Stimulated activated CD4-positive, alpha-beta T cell treated with anti-CD3 and anti-CD28 coated beads, Interleukin-2, amount 100 ng/mL, for 24 hours (primary cell): ENCODE measurements around the gene ARRB2.
A peak's percentile ranks its signal among the peaks of the same experiment; 100 is the strongest.
"Not testable (repeated sequence)": the region's sequence is repeated elsewhere in the genome, so short reads cannot be mapped to it uniquely, and the experiment has no call there.

Experiments used
- DNase-seq, 2 donors: peaks; one replicate each; pipeline ENCODE4 v3.0.0-alpha.2; 2020

Gene ARRB2

DNA sequence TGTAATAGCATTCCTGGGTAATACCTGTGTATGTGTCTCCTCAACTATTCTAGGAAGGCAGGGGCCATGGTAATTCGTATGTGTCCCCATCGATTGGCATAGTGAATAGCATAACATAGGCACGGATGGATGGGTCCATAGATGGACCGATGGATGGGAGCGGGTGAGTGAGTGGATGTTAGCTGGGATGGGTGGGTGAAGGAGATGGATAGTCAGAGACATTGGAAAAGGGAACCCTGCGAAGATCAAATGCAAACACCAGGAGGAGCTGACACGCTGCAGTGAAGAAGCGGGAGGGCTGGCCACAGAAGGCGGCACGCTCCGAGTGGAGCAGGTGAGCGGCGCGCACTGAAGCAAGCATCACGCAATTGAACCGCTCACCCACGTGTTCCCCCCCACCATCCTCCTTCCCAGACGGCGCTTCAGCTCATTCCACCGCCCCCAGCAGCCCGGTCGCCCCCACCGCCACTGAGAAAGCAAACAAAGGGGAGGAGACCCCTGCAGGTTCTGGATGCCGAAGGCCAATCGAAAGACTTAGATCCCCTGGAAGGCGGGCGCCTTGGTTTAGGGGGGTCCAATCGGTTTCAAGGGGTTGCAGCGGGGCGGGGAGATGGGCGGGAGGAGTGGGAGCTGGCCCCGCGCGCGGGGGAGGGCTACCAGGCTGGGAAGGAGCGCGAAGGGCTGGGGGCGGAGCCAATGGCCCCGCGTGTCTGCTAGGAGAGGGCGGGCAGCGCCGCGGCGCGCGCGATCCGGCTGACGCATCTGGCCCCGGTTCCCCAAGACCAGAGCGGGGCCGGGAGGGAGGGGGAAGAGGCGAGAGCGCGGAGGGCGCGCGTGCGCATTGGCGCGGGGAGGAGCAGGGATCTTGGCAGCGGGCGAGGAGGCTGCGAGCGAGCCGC is at the start of gene ARRB2:
Gene ARRB2 (plus strand): TSS at position 839 of the 899 bp plus-strand sequence. CDS start 90 bp downstream, outside the sequence.
- peak; percentile 96 to 98 for DNase-seq

DNA sequence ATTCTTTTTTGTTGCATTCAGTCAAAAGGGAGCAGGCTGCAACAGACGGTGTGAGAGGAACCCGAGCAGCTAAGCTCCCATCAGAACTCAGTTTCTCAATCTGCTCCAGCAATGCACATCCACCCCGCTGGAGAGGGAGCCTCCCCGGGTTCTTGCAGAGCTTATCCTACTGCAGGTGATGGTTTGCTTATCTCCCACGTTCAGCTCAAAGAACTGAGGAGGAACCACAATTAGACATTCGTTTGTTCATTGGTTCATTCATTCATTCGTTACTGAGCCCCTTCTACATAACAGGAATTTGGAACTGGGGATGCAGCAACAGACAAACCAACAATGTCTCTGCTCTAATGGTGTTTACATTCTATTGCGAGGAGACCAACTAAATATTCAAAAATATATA is 46.7 kb upstream of the ARRB2 start:
- no peak for DNase-seq

DNA sequence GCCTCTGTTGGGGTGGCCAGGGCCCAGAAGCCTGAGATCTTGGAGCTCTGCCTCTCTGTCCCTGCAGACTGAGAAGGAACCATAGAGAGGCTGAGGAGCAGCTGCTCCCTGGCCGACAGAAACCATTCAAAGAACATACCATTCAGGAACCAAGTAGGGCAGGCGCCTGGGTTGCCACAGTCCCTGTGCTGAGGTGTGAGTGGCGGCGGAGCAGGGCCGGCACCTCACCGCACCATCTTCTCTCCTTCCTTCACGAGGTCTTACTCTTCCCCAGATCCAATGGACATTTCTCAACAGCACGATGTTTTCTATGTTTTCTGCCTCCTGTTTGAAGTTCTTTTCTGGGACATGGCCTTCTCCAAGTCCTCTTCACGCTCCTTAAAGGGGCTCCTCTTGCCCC is 46.2 kb upstream of the ARRB2 start:
- no peak for DNase-seq

DNA sequence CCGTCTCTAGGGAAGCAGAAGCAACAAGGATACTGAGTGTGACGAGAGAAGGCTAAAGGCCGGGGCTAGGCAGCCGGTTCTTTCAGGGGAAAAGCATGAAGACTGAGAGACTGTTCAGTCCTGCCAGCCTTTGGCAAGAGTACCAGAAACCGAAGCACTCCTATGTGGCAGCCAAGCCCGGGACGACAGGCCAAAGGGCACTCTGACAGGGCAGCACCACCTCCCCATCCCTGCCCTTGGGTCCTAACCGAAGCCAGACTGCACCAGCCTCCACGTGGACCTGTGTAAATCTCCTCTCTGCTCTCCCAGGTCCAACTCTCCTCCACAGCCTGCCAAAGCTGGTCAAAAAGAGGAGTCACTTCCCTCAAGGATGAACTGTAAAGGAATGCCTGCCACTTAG is 45.4 kb upstream of the ARRB2 start:
- DNase-seq = no peak

DNA sequence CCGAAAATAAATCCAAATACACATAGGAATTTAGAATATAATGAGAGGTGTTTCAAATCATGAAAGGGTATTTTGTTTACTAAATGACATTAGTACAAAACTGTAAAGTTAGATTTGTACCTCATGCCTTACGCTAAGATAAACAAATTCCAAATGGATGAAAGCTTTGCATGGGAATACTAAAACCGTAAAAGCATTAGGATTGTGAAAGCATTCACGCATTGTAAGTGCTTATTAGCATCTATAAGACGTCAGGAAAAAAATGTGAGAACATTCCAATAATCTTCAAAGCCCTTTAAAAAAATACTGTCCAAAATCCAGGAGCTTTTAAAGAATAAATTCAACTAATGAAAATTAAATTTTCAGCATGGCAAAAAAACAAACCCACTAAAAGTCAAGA is 44.1 kb upstream of the ARRB2 start:
- no peak for DNase-seq

DNA sequence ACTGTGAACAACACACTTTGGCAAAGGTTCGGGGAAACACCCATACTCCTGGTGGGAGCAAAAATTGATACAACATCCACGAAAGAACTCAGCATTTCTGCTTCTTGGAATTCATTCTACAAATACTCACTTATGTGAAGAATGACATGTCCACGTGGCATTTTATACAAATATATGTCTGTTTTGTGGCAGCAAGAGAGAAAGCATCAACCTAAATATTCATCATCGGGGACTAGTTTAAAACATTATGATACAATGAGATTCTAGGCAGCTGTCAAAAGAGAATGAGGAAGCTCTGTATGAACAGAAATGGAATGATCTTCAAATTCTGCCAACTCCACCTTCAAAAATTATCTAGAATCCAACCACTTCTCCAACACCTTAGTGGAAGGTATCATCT is 43.3 kb upstream of the ARRB2 start:
- no peak for DNase-seq

DNA sequence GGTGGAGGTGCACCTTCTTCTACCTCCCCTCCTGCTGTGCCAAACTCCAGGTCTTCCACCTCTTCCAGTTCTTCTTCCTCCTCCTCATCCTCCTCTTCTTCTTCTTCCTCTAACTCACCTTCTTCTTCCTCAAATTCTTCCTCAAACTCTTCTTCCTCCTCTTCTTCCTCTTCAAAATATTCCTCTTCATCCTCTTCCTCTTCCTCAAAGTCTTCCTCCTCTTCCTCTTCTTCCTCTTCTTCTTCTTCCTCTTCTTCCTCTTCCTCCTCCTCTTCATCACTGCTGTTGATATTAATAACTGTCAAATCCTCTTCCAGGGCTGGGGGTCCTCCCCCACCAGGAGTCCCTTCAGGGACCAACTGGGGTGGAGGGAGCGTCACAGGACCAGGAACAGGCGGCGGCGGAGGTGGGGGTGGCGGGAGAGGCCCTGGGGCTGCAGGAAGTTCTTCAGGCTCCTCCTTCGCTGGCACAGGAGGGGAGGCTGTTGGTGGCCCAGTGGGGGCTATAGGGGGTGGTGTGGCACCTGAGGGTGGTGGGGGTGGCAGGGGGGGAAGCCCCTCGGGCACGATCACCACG is 38.3 kb upstream of the ARRB2 start:
- no peak for DNase-seq

DNA sequence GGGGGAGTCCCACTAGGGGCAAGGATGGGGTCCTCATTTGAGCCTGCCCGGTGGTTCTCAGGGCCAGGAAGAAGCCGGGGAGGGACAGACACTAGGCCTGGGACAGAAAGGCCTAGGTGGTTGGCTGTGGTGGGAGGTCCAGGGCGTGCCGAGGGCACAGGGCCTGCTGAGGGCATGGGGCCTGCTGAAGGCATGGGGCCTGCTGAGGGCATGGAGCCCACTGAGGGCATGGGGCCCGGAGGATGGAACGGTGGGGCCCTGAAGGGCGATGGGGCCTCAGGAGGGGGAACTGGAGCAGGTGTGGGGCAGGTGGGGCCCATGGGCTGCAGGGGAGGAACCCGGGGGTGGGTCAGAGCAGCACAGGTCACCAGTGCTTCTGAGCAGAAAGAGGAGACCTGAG is 37.7 kb upstream of the ARRB2 start:
- no peak for DNase-seq

DNA sequence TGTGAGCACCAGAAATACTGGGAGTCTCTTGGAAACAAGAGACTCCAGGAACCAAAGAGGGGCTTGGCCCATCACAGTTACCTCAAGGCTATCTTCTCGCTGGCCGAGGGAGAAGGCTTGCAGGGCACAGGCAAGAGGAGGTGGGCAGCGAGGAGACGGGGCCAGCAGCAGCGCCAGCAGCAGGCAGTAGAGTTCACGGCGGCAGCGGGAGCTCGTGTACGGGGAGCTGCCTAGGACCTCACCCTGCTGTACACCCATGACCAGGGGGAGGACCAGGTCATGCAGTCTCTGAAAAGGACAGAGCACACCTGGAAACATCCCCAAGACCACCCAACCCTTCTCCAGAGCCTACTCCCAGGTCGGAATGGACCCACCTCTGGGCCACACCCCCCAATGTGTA is 37.3 kb upstream of the ARRB2 start:
- no peak for DNase-seq

DNA sequence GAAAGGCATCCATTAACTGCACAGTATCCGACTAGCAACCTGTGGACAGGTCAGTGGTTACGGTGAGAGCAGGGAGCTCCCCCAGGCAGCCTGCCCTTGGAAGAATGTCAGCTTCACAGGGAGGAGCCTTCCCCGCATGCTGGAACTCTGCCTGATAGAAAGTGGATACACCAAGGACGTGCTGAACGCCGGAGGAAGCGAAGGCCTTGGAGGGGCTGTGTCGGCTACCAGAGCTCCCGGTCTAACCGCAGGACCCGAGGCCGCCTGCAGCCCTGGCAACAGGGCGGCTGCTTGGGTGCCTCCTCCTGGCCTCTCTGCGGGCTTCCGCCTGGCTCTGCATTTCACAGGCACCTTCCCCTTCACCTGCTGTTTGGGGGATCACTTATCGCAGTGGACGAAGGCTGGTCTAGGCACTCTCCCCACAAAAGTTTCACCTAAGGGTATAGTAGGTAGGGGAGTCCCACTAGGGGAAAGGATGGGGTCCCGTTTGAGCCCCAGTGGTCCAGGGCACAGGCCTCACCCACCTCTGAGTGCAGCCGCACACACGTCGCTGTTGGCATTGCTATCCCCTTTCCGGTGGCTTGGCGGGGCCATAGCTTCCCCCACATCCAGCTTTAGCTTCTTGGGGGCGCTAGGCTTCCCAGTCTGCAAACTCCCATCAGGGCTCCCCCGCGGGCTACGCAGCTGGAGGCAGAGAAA is 36.3 kb upstream of the ARRB2 start:
- DNase-seq = no peak

DNA sequence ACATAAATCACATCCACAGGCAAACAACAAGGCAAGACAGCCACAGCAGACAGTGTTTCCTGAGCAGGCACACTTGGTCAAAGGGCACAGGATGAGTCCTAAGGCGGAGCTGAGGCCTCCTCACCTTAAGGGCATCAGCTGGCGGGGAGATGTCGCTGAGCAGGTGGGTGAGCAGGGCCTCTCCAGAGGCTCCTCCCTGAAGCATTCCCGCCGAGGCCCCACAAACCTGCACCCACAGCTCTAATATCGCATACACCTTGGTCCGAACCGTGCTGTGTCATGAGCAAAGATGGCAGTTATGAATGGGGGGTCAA is 35.8 kb upstream of the ARRB2 start:
- DNase-seq = no peak

DNA sequence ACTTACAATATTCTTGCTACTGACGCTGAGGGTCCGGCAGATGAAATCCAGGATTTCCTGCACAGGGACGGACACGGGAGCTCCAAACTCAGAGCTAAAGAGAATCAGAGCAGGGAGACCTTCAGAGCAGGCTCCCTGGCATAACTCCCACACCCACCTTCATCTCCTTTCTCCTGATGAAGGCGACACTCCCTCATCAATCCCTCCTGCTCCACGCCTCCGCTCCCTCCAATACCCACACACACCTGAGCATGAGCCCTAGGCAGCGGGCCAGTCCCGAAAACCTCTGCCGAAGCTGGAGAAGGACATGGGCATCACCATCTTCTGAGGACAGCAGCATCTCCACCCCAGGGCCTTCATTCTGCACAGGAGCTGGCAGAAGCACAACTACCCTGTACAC is 34.6 kb upstream of the ARRB2 start:
- no peak for DNase-seq

DNA sequence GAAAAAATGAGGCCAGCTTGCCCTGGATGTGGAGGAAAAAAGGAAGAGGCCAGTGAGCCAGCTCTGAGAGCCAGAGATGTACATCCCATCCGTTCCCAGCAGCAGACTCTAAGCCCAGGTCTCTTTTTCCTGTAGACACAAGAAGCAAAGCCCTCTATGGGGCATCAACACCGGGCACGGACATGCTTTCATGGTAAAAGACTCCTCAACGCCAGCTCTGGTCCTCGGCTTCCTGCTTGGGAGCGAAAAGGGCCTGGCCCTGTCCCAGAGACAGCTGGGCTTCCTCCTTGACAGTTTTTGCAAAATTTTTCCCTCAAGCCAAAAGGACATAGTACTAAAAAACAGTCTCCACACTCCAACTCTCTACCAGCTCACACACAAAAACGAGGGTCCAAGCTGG is 33.6 kb upstream of the ARRB2 start:
- DNase-seq = no peak

DNA sequence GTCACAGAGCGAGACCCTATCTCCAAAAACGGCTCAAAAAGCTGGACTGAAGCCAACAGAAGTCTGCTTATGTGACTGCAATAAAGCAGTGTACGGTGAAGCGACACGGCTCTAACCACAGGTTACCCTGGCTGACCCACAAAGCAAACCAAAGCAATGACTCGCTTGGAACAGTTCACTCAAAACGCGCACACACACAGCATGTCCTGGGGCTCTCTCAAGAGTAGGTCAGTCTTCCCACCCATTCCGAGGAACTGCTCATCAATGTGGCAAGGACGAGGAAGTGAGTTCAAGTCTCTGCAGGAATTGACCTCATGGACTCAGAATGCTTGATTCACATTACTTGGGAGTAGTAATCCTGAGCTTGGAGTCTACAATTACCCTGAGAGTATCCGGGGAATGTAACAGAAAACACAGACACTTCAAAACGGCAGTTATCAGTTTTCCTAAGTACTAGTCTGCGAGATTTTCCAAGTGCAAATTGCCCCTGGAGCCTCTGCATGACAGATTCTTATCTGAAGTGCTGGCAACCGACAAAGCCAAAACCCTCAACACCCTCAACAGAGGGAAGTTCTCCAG is 31.9 kb upstream of the ARRB2 start:
- peak in 1 of 2 donors; percentile 43 for DNase-seq

DNA sequence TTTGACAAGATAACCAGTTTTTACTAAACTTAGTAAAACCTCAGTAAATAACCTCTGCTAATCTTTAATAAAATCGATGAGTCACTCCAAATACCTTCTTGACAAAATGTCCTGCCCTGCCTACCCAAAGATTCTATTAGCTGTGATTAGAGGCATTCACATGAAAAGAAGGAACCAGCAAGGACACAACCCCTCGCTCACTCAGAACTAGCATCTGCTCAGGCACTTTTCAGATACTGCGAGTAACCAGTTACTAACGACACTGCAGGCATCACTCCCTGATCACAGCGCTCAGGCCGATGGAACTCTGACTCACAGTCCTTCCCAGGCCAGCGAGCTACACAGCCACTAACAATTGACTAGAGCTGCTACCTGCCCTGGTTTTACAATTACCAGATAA is 30.8 kb upstream of the ARRB2 start:
- DNase-seq = no peak

DNA sequence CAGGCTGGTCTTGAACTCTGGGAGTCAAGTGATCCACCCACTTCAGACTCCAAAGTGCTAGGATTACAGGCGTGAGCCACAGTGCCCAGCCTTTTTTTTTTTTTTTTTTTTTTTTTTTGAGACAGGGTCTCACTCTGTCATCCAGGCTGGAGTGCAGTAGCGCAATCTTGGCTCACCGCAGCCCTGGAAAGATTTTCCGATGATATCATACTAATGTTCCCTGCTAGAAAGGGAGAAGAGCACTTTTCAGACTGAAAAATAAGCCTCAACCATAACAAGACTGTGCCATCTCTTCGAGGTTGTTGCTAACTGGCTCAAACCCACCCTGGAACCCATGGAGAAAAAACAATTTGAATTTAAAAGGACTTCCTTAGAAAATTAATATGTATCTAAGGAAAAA is 26.7 kb upstream of the ARRB2 start:
- DNase-seq = not testable (repeated sequence)

DNA sequence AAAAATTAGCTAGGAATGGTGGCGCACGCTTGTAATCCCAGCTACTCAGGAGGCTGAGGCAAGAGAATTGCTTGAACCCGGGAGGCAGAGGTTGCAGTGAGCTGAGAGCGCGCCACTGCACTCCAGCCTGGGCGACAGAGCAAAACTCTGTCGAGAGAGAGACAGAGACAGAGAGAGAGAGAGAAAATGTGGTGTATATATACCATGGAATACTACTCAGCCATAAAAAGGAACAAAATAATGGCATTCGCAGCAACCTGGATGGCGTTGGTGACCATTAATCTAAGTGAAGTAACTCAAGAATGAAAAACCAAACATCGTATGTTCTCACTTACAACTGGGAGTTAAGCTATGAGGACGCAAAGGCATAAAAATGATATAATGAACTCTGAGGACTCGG is 20.6 kb upstream of the ARRB2 start:
- DNase-seq = not testable (repeated sequence)

DNA sequence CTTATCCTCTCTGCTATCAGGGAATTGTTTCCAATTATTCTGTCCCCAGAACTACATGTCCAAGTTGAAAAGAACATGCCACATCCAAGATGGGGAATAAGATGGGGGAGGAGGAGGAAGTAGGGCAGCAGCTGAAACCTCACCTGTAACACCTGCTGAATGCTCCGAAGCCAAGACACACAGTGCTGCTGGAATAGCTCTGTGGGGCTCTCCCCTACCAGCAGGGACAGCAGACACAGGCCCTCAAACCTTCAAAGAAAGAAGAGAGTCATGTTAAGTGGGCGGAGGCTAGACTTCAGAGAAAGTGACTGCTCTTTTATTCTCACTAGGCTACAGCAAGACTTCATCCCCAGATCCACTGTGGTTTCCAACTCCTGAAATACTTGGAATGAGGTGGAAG is 19.7 kb upstream of the ARRB2 start:
- DNase-seq = no peak

DNA sequence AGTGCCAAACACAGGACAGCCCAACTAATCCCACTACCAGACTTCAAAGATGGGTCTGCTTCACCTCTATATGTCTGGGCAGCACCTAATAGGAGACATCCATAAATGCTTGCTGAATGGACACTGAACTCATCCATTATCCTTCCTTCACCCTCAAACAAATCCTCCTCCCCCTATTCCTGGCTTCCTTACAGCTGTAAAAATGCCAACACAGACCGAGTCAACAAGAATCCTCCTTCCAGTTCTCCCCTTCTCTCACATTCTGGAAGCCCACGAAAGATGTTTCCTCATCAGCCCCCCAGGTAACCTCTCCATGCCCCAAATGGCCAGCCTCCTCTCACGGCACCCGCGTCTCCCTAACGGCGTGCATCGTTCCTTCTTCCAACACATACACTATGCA is 18.7 kb upstream of the ARRB2 start:
- DNase-seq = no peak

DNA sequence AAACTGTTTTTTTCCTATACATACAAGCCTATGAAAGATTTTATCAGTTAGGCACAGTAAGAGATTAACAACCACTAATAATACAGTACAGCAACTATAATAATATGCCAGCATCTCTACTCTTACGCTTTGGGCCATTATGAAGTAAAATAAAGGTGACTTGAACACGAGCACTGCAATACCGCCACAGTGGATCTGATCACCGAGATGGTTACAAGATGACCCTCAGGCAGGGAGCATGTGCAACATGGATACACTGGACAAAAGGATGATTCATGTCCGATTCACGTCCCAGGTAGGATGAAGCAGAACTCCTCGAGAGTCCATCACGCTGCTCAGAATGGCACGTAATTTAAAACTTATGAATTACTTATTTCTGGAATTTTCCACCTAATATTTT is 17.0 kb upstream of the ARRB2 start:
- DNase-seq = no peak

DNA sequence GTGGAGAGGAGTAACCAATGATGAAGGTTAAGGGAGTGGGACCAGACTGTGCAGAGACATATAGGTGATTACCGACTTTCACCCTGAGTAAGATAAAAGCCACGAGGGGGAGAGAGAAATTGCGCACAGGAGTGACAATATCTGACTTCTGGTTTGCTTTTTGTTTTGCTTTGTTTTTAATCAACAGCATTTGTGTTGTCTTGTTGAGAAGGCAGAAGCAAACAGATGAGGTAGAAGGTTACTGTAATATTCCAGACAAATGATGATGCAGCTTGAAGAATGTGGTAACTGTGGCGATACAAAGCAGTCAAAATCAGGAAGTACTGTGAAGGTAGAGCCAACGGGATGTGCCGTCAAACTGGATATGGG is 14.0 kb upstream of the ARRB2 start:
- DNase-seq = no peak

DNA sequence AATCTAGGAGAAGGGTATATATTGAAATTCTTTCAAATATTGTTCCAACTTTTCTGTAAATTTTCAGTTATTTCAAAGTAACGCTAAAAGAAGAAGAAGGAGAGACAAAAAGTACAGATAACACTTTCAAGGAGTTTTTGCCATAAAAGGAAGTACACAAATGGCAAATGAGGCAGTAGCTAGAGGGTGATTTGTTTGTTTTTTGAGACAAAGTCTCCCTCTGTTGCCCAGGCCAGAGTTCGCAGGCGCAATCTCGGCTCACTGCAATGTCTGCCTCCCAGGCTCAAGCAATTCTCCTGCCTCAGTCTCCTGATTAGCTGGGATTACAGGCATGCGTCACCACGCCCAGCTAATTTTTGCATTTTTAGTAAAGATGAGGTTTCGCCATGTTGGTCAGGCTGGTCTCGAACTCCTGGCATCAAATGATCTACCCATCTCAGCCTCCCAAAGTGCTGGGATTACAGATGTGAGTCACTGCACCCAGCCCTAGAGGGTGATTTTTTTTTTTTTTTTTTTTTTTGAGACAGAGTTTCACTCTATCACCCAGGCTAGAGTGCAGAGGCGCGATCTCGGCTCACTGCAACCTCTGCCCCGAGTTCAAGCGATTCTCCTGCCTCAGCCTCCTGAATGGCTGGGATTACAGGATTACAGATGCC is 10.9 kb upstream of the ARRB2 start:
- DNase-seq = not testable (repeated sequence)

DNA sequence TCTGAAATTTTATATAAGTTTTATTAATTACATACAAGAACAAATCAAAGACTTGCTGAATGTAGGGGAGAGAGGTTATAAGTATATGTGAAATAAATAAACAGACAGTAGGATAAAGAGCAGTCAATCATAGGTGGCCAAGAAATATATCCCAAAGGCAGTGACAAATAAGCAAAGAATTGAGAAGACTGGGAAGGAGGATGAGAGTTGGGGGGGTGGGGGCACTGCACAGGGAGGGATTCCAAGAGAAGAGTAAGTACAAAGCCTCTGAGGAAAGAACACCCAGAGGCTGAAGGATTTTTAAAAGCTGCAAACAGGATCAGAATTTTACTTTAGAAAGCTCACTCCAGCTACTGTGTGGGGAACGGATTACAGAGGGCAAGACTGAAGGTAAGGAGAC is 9.3 kb upstream of the ARRB2 start:
- no peak for DNase-seq

DNA sequence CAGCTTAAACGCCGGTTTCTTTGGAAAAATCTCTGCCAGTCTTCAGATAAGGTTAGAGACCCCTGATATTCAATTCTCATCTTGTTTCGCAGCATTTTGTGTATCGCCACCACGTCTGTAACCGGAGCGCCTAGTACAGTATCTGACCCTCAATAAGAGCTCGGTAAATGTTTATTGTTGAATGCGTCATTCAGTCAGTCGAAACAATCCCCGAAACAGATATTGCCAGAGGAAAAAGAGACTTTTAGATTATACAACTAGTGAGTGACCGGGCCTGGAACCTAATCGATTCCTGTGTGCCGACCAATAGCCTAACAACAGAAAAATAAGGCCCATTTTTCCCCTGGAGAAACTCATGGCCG is 7.1 kb upstream of the ARRB2 start:
- DNase-seq = no peak
